Muscle of back (tissue), 11 donors: ENCODE data around the gene RAB6B. TPM values are rescaled to one million over a fixed set of nuclear protein-coding genes. Genes with fewer than 3 reads are reported as not detected.

Experiments used
- DNase-seq, 3 donors: peaks; one replicate each; pipeline versions ENCODE4 v3.0.0 to v3.0.0-alpha.2; 2013
- polyA plus RNA-seq, 10 donors: library from polyadenylated mRNA; unstranded; fragments of 120-200 nt; gene quantifications; one replicate each; pipeline ENCODE4 v1.2.1, GENCODE V29; 2013; ENCODE audit not compliant: insufficient read length in 10 of 10

RAB6B gene
- polyA plus RNA-seq, 10 donors, result 6.6 to 13.1 (median 9.6) TPM

DNA sequence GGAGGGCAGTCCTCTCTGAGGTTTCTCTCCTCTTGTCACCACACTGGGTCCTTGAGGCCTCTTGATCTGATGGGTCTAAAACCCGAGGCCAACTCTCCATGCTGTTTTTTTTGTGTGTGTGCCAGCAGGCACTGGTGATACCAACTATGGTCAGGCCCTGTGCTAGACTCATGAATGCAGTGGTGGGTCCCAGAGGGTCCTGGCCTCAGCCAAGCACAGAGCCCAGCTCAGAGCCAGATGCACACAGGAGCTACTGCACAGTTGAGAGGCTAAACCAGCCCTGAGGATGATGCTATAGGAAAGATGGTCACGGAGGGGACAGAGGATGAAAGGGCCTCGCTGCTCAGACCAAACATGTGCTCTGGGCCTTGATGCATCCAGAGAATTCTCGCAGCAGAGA lies 33.5 kb downstream of the RAB6B start:
- no peak for DNase-seq

DNA sequence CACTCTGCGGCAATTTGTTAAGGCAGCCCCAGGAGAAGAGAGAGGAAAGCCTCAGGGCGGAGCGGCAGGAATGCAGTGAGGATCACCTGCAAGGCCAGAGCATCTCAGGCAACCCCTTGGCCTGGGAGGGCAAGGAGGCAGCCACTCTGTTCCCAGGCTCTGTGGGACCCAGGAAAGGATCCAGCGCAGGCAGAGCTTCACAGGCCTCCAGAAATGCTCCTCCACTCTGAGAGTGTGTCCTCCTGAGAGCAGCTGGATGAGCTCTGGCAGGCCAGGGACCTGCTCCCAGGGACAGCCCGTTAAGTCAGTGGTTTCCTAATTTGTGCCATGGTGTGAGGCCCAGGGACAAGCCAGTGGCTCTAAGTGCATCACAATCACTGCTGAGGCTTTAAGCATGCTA lies 35.2 kb downstream of the RAB6B start:
- no peak for DNase-seq

DNA sequence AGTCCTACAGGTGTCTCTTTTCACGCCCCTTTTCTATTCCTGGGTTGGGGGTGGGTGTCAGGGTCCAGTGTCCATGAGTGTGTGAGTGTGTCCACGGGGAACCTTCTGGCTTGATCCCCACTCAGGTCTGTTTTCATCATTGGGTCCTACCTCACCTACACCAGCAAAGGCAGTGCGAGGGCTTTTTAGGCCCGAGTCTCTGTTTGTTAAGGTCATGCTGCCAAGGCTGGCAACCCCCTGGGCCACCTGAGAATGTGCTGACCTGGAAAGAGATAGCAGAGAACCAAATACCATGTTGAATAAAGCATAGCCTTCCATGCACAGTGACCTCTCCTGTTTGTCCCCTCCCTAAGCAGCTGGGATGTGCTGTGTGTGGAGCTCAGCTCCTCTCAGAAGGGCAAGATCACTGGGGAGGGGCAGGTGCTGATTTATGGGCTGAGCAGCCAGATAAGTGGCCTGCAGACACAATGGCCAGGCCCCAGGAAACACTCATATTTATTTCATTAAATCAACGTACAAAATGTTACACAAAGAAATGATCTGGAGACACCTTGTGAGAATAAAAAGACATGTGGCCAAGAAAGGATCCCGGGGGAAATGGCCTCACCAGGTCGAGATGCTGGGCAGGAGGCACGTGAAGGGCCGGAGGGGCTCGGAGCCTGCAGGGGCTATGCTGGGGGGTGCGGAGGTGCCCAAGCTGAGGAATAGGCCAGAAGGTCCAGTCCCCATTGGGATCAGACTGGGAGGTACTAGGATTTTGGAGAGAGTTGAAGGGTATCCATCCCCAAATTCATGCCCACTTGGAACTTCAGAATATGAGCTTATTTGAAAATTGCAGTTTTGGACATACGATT lies 36.1 kb downstream of the RAB6B start:
- no peak for DNase-seq

DNA sequence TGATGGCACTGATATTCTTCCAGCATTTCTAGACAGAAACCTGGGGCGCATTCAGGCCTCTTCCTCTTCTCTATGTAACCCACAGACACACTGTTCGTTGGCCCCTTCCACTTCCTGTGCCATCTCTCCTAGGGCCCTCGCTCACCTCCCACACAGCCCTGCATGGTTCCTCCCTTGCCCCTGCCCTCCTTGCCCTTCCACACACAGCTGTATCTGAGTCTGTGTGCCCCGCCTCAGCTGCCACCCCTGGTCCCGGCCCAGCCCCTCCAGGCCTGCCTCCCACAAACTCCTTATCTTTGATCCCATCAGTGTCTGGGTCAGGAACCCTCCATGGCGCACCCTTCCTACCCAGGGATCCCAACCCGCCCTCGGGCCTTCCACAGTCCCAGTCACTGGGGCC lies 37.9 kb downstream of the RAB6B start:
- no peak for DNase-seq

DNA sequence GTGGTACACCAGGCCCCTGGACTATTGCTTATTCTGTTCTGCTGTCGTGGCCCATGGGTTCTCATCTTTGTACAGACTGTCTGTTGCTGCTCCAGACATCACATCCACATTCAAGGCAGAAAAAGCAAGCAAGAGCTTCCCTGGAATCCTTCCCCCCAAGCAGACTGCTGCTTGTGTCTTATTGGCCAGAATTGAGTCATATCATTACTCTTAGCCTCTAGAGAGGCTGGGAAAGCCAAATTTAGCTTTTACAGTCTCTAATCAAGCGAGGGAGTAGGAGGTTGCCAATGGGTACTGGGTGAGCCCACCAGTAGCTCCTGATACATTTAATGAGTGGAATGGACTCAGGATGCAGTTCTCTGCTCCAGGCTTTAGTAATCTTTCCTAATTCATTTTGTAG lies 39.4 kb downstream of the RAB6B start:
- DNase-seq, result no peak

DNA sequence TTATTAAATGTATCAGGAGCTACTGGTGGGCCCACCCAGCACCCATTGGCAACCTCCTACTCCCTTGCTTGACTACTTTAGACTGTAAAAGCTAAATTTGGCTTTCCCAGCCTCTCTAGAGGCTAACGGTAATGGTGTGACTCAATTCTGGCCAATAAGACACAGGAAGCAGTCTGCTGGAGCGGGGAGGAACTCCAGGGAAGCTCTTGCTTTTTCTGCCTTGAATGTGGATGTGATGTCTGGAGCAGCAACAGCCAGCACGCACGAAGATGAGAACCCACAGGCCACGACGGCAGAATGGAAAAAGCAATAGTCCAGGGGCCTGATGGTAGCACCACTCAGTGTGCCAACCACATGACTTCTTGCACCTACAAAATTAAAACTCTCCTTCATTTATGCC lies 39.9 kb downstream of the RAB6B start:
- no peak for DNase-seq

DNA sequence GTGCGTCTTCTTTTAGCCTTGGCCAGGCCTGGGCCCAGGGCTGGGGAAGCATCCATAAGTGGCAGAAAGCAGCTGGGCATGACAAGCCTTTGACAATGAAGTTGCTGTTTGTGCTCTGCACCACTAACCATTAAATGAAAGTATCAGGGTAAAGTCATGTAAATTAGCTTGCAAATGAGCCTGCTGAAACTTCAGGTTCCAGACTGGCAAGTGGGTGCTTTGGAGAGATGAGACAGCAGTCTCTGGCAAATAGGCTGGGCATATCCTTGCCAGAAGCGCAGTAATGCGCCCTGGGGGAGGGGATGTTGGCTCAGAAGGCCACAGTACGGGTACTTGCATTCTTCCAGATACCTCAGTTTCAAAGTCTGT lies 40.7 kb downstream of the RAB6B start:
- DNase-seq, result no peak

DNA sequence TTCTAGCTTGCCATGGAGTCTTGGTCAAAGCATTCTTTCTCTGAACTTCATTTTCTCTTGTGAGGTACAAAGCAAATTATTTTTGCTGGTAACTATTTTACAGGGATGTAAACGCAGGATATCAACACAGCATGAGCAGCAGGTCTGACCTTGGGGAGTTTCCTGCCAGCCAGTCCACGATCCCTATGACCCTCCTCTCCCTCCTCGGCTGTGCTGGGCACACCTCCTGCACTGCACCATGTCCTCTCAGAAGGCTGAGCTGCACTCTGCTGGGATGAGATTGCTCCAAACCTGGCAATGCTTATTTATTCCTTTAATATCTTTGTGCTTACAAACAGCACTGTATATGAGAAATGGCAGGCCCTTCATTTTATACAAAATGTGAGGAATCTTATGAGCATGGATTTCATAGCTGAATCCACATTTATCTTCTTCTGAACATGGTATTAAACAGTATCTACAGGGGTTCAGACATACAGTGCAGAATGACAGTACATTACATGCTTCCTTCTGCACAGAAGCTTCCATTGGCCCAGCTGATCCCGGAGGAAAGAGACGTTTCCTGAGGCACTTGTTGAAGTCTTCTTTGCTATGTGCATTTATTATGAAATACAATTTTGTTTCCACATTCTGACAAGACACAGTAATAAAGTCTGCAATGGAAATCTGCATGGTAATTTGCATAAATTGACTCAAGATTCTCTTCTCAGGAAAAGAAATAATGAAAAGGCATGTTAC lies 41.2 kb downstream of the RAB6B start:
- DNase-seq, result no peak

DNA sequence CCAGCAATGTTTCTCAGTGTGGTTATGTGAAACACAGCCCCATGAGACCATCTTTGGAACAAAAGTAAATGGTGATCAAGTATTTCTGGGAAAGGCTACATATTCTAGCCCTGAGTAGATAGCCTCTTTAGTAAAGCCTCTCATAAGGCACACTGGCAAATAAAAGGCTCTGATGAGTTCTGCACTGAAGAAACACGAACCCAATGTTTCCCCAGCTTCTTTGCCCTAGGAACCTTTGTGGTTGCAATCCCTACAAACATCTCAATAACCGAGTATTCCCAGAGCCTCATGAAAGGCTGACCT lies 41.8 kb downstream of the RAB6B start:
- DNase-seq, result no peak

DNA sequence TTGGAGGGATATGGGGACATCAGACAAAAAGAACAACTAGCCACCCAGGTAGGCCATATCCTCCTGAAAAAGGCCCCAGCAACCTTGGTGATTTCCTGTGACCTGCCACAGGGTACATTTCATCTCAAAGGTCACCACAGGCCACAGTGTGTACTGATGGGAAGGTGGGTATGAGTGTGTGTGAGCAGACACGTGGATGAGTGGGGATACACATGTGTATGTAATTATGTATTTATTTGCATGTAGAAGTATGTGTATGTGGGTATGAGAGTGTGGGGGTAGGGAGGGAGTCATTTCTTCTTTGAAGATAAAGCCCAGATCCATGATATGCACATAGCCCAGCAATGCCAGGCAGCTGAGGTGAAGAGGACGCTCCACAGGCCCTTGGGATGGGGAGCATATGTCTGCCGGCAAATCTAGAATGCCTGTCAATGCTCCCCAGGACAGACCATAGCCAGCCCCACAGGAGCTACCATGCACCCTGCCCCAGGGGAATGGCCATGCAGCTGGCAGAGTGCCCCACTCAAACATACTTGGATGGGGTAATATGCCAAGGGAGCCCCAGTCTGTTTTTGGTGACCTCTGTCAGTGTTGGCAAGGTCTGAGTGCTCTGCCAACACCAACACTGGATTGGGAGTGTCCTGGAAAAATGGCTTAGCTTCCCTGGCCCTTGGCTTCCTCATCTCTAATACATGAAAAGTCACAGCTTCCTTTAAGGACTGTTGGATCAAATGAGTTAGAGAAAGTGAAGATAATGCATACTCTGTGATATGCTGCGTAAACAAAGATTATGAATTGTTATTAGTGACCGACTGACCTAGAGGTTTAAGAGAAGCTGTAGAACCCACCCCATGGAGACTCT lies 42.4 kb downstream of the RAB6B start:
- no peak for DNase-seq

DNA sequence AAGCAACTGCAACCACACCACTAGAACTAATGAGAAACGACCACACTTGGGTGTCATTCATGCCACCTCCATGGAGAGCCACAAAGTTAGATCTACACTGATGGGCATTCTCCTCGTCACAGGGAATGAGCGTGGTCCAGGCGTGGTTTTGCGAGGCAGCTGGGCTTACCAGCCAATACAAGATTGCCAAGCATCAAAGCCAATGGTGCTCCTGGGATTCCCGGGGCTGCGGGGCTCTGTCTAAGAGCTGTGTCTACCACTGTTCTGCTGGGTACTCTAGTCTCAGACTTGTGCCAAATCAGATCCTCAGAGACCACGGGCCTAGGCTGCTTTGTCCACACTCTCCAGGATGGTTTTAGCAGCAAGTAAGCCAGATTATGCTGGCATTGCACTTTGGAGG lies 43.8 kb downstream of the RAB6B start:
- no peak for DNase-seq

DNA sequence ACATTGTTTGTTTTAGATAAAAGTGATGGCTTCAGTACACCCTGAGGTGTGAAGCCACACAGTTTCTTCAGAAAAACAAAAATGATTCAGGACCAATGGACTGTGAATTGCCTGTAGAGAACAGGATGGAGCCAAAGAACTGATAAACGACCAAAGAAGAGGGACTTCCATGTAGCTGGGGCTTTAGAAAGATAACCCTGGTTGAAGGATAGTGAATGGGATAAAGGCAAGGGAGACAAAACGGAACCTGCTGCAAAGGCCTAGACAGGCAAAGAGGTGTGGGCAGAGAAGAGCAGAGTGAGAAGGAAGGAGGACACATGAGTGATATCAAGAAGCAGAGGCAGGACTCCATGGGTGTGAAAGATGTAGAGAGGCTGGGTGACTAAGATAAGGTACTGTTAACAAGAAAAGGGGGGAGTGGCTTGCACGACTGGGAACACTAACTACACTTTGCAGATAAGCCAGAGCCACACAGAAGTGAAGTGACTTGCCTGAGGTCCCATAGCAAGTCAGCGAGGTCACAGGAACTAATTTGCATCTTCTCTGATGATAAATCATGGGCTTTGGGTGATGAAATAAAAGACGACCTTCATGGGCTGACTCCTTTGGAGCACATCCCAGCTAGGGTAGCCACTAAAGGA lies 44.3 kb downstream of the RAB6B start:
- no peak for DNase-seq

DNA sequence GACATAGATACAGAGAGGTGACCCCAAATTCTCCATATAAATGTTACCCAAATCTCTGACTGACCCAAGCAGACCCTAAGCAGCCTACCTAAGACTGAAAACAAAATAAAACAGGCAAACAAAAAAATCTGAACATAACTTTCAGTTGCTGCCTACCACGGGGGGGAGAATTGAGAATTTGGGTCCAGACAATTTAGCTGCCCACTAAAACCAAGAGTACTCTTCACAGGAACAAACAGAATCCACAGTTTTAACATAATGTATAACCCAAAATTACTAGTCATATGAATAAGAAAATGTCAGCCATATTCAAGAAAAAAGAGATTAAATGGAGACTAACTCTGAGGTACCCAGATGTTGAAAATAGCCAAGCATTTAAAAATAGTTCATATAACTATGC lies 45.6 kb downstream of the RAB6B start:
- DNase-seq, result no peak

DNA sequence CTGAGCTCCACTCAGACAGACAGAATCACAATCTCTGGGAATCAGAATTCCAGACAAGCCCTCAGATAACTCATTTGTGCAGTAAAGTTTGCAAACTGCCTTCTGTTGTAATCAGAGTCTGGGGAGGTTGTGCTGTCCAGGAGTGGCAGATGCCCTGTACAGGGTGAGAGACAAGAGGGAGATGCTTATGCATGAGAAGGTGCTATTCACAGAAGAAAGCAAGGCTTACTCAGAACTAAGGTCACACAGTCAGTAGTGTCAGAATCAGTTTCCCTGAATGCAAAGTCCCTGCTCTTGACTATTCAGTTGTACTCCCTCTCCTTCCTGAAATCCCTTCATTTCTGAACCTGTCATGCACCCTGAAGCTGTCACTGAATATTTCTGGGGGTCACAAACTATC lies 46.3 kb downstream of the RAB6B start:
- no peak for DNase-seq

DNA sequence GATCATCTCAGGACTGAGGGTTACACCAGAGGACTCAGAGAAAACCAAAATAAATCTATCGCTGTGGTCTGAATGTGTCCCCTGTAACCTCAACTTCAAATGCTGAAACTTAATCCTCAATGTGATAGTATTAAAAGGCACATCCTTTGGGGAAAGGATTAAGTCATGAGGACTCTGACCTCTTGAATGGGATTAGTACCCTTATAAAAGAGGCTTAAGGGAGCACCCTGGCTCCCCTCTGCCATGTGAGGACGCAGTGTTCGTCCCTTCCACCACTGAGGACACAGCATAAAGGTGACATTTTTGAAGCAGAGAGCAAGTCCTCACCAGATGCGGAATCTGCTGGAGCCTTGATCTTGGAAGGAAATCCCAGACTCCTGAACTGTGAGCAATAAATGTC lies 50.6 kb downstream of the RAB6B start:
- no peak for DNase-seq

DNA sequence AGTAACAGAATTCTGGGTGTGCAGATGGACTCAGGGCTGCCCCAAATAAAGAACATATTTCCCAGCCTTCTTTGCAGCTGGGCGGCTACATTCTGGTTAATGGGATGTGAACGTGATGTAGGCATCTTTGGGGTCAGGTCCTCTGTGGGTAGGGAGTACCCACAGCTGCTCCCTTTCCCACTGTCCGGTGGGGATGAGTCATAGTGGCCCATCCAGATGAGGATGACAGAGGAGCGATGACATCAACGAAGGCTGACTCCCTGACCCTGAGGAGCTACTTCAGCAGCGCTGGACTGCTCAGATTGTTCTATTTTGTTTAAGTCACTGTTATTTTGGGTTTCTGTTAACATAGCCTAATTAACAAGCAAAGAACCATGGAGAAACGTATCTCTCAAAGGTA lies 52.0 kb downstream of the RAB6B start:
- DNase-seq, result peak in 1 of 3 donors; percentile 17

DNA sequence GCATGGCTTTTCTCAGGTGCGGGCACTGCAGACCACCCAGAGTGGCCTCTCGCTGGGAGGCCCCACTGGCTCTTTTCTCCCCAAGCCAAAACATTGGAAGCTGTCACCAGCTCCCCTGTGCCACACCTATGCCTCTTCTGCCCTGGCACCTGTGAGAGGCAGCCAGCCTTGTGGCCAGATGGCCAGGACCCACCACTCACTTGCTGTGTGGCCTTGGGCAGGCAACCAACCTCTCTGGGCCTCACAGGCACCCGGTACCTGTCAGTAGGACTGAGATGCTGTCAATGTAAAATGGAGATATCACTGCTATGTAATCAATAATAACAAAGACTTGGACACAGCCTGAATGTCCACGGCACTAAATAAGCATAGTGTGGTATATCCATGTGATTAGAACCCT lies 53.5 kb downstream of the RAB6B start:
- DNase-seq, result no peak

DNA sequence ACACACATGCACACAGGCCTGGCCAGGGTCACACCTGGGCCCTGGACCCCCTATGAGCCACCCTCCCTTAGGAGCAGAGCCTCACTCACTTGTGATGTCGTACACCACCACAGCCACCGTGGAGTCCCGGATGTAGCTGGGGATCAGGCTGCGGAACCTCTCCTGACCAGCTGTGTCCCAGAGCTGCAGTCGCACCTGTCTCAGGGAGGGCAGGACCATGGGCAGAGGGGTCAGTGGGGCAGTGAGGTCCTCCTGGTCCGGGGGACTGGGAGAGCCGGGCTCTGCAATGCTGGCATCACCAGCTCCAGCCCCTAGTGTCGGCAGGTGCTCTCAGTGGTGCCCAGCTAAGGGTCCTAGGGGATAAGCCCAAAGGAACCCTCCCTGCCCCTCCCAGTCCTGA lies 54.5 kb downstream of the RAB6B start:
- no peak for DNase-seq

DNA sequence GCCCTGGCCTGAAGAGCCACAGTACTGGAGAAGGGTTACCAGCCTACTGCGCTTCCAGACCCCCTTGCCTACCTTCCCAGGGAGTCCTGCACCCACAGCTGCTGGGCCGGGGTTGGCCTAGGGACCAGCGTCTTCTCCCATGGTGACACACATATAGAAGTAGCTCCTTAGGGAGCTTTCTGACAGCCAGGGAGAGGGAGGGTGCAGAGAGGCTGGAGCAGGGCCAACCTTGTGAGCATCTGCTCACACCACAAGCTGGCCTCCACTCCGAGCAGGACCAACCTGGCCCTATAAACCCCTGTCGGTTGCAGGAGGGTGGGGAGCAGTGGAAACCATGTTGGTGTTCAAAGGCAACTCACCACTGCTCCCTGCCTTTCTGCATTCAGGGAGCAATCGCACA lies 54.9 kb downstream of the RAB6B start:
- DNase-seq, result no peak

DNA sequence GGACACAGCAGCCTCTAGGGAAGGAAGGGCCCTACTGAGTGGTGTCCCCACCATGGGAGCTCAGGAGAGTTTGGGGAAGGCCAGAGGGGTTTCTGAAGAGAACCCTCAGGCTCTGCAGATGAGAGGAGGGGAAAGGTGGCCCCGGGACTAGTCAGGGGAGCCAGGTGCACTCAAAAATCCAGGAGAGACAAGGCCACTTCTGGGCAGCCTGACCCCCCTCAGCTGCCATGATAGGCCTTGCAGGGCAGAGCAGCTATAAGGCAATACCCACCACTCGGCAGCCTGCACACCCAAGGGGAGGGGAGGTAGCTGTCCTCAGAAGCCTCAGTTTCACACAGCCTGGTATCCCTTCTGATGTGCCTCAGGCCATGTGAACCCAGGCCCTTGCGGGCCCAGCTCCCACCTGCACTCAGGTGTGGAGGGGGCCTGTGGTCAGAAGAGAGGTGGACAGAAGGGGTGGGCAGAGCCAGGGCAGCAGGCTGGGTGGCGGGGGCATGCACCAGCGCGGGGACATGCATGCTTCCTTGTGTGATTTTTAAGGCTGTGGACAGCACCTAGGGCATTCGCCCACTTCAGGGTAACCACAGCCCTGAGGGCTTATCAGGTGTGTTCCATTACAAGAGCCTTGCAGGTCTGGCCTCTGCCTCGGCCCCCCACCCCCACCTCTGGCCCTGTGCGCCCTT lies 55.5 kb downstream of the RAB6B start:
- DNase-seq, result no peak

DNA sequence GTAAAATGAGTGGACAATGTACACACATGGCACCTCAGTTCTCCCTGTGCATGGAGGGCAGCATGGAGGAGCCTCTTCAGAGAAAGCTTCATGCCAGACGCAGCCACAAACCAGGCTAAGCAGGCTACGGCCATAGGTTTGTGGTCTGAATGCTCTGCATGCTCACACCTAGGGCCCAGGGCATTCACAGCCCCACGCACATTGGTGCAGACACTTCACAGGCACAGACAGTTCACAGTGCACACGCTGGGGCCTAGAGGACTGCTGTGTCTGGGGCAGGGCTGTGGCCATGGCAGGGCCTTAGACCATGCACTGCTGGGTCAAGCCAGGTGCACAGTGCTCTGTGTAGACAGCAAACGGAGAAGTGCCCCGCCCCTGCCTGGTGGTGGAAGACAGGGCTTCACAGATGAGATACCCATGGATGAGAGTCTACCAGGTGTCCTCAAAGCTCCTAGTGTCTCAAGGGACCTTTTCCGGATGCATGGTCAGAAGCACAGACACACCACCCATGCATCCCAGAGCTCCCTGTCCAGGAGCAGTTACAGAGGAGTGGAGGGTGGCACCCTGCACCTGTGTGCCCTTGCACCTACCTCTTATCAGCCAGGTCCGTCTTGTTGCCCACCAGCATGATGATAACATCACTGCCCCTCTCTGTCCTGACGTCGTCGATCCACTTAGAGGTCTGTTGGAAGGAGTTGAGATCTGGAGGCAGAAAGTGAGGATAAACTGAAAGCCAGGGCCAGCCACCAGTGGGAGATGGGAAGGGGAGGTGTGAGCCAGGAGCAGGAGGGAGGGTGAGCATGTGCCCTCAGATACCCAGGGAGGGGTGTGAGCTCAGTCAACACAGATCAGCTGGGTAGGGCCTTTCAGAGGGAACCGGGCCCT lies 56.5 kb downstream of the RAB6B start:
- no peak for DNase-seq
